Trophoblast cell (in vitro differentiated cells and primary cell): Measurements from ENCODE around the gene CHEK1.
A peak's percentile ranks its signal among the peaks of the same experiment; 100 is the strongest.

Experiments
- DNase-seq, 2 donors: peaks; one replicate each; pipeline ENCODE4 v3.0.0-alpha.2; 2016
- H2AFZ ChIP-seq: 2 replicates; pipeline ENCODE4 v1.6.1; 2013; ENCODE audit warnings: low read length, moderate library complexity, mild to moderate bottlenecking; ENCODE audit not compliant: insufficient read depth, poor library complexity
- H2AK5ac ChIP-seq: 2 replicates; pipeline ENCODE4 v1.6.1; 2013; ENCODE audit warnings: mild to moderate bottlenecking, low read length
- H2BK120ac ChIP-seq: 2 replicates; pipeline ENCODE4 v1.6.1; 2013; ENCODE audit warnings: low read length, mild to moderate bottlenecking, moderate library complexity; ENCODE audit not compliant: insufficient read depth, poor library complexity
- H2BK12ac ChIP-seq: 2 replicates; pipeline ENCODE4 v1.6.1; 2013; ENCODE audit warnings: mild to moderate bottlenecking, low read length, moderate library complexity
- H2BK5ac ChIP-seq: 2 replicates; pipeline ENCODE4 v1.6.1; 2013; ENCODE audit warnings: low read length, low read depth, moderate library complexity, mild to moderate bottlenecking; ENCODE audit not compliant: poor library complexity
- H3K14ac ChIP-seq: 2 replicates; pipeline ENCODE4 v1.6.1; 2013; ENCODE audit warnings: mild to moderate bottlenecking, low read length
- H3K18ac ChIP-seq: 2 replicates; pipeline ENCODE4 v1.6.1; 2013; ENCODE audit warnings: mild to moderate bottlenecking, low read length
- H3K23ac ChIP-seq: 2 replicates; pipeline ENCODE4 v1.6.1; 2013; ENCODE audit warnings: low read length
- H3K27ac ChIP-seq: 2 replicates; pipeline ENCODE4 v1.5.1; 2013; ENCODE audit warnings: low read depth, mild to moderate bottlenecking, inconsistent platforms, low read length, moderate library complexity
- H3K27me3 ChIP-seq: 2 replicates; pipeline ENCODE4 v1.6.1; 2013; ENCODE audit warnings: inconsistent platforms, mild to moderate bottlenecking, low read length, moderate library complexity; ENCODE audit not compliant: insufficient read depth
- H3K36me3 ChIP-seq, 2 experiments: 1 replicate in 1 of 2; 2 replicates in 1 of 2; pipeline ENCODE4 v1.6.1; 2013; ENCODE audit warnings: low read length in 2 of 2, mild to moderate bottlenecking in 2 of 2, moderate library complexity in 1 of 2; ENCODE audit not compliant: insufficient read depth in 2 of 2, control insufficient read depth in 1 of 2
- H3K4ac ChIP-seq: 2 replicates; pipeline ENCODE4 v1.6.1; 2013; ENCODE audit warnings: low read depth, mild to moderate bottlenecking, low read length, moderate library complexity
- H3K4me1 ChIP-seq, 2 experiments: 1 replicate in 1 of 2; 2 replicates in 1 of 2; pipeline ENCODE4 v1.6.1; 2013; ENCODE audit warnings: low read length in 2 of 2, mild to moderate bottlenecking in 2 of 2, moderate library complexity in 1 of 2; ENCODE audit not compliant: insufficient read depth in 2 of 2, control insufficient read depth in 1 of 2
- H3K4me2 ChIP-seq: 2 replicates; pipeline ENCODE4 v1.6.1; 2013; ENCODE audit warnings: inconsistent platforms, mild to moderate bottlenecking, low read length, moderate library complexity
- H3K4me3 ChIP-seq: 2 replicates; pipeline ENCODE4 v1.5.1; 2013; ENCODE audit warnings: mild to moderate bottlenecking, low read depth, low read length, inconsistent platforms
- H3K79me1 ChIP-seq: one replicate; pipeline ENCODE4 v1.6.1; 2013; ENCODE audit warnings: low read length
- H3K79me2 ChIP-seq: 2 replicates; pipeline ENCODE4 v1.6.1; 2013; ENCODE audit warnings: low read length, mild to moderate bottlenecking; ENCODE audit not compliant: control insufficient read depth, insufficient read depth, poor library complexity
- H3K9ac ChIP-seq: 2 replicates; pipeline ENCODE4 v1.6.1; 2013; ENCODE audit warnings: mild to moderate bottlenecking, low read length
- H3K9me3 ChIP-seq: 2 replicates; pipeline ENCODE4 v1.6.1; 2013; ENCODE audit warnings: low read depth, mild to moderate bottlenecking, control low read depth, inconsistent platforms, low read length; ENCODE audit not compliant: insufficient read depth
- H4K12ac ChIP-seq: 2 replicates; pipeline ENCODE4 v1.6.1; 2013; ENCODE audit warnings: low read depth, mild to moderate bottlenecking, low read length, moderate library complexity
- H4K8ac ChIP-seq: 2 replicates; pipeline ENCODE4 v1.6.1; 2013; ENCODE audit warnings: low read depth, mild to moderate bottlenecking, low read length, moderate library complexity
- H4K91ac ChIP-seq: one replicate; pipeline ENCODE4 v1.6.1; 2013; ENCODE audit warnings: low read depth, mild to moderate bottlenecking, low read length, moderate library complexity
- WGBS: extraction: QIAGEN DNeasy Blood & Tissue Kit; methylation state at CpG from one replicate; pipeline ENCODE4 v1.1.7; 2013; ENCODE audit warnings: missing lambda C conversion rate; ENCODE audit not compliant: insufficient read length, insufficient coverage; ENCODE audit errors: extremely low coverage; 5-methylcytosine and 5-hydroxymethylcytosine counted together

The CHEK1 gene

DNA sequence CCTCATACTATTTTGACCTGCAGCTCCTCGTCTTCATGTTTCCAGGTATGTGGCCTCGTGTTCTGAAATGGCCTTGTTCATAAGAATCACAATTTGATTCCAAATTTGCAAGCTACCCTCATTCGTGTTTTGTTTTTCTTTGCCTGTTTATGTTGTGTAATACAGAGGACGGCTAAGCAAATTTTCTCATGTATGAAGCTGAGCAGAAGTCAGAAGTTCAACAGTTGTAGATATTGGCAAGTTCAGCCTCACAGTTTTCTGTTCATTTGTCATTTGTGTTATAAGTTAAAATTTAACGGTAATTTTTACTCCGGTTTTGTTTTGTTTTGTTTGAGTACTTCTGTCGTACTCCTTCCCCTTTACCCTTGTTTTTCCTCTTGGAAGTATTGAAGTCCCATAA, 15.4 kb upstream of the CHEK1 start:
- Histone ChIP-seq H3K4me1 (no peaks in the 10 kb centered on the region), H4K8ac (no peak overlapping the region), H3K9me3 (no peaks in the 10 kb centered on the region), H4K91ac (no peak overlapping the region), H3K27ac (no peak overlapping the region), H3K23ac (no peak overlapping the region), H3K4me3 (no peak overlapping the region), H3K79me2 (no peaks in the 10 kb centered on the region), H2BK12ac (no peak overlapping the region), H2BK5ac (no peak overlapping the region), H2BK120ac (no peak overlapping the region), H4K12ac (no peak overlapping the region), H3K36me3 (peaks cover 28 to 59% of the 10 kb centered on the region in 2 experiments), H3K9ac (no peak overlapping the region), H3K4me2 (no peak overlapping the region), H3K14ac (no peak overlapping the region), H2AK5ac (no peak overlapping the region), H3K4ac (no peak overlapping the region), H3K27me3 (no peaks in the 10 kb centered on the region), H2AFZ (no peak overlapping the region), H3K18ac (no peak overlapping the region), H3K79me1 (no peaks in the 10 kb centered on the region)
- no peak for DNase-seq
- no CpG with 5 or more reads among the region's 7 CpGs for WGBS

DNA sequence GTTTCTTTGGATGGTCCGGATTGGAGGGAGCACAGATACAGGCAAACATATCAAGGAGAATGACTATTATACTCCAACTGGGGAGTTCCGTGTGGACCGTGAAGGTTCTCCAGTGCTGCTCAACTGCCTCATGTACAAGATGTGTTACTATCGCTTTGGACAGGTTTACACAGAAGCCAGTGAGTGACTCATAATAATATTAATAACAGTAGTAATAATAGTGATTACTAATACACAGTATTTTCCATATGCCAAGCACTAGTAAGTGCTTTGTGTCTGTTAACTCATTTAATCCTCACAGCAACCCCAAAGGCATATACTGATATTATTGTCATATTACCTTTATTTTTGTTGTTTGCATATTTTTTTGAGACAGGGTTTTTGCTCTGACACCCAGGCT, 6.6 kb upstream of the CHEK1 start:
- Histone ChIP-seq H3K36me3 (peaks cover 25 to 48% of the 10 kb centered on the region in 2 experiments), H4K12ac (no peak overlapping the region), H2AK5ac (no peak overlapping the region), H3K4me3 (no peak overlapping the region), H2BK12ac (no peak overlapping the region), H3K27ac (no peak overlapping the region), H3K9me3 (no peaks in the 10 kb centered on the region), H3K79me2 (no peaks in the 10 kb centered on the region), H2BK120ac (no peak overlapping the region), H2AFZ (no peak overlapping the region), H3K4me2 (no peak overlapping the region), H3K4me1 (no peaks in the 10 kb centered on the region), H4K91ac (no peak overlapping the region), H3K9ac (no peak overlapping the region), H3K14ac (no peak overlapping the region), H3K18ac (no peak overlapping the region), H2BK5ac (no peak overlapping the region), H3K27me3 (no peaks in the 10 kb centered on the region), H3K79me1 (no peaks in the 10 kb centered on the region), H3K23ac (no peak overlapping the region), H4K8ac (no peak overlapping the region), H3K4ac (no peak overlapping the region)
- no CpG with 5 or more reads among the region's 4 CpGs for WGBS
- no peak for DNase-seq

DNA sequence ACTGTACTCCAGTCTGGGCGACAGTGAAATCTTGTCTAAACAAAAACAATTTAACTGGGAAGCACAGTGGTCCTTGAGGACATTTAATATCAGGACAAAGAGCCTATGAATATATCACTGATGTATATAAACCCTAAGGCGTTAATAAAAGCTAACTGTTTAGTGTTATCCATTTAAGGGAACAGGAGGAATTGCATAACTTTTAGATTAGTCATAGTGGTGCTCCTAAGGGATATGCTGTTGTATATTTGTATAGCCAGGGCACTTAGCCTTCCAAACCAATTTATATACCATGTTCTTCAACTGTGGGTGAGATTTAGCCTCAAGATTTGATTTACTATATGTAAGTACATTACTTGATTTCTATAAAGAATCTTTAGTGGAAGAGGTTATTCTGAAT, 3.0 kb upstream of the CHEK1 start:
- Histone ChIP-seq H3K27ac (no peak overlapping the region), H4K12ac (no peak overlapping the region), H4K8ac (no peak overlapping the region), H3K4me2 (no peak overlapping the region), H3K4me3 (no peak overlapping the region), H3K18ac (no peak overlapping the region), H3K36me3 (peaks cover 14 to 29% of the 10 kb centered on the region in 2 experiments), H2BK12ac (no peak overlapping the region), H3K23ac (no peak overlapping the region), H2AFZ (no peak overlapping the region), H2BK5ac (no peak overlapping the region), H3K79me2 (peaks cover 4% of the 10 kb centered on the region), H3K4ac (no peak overlapping the region), H3K4me1 (peaks cover 0 to 3% of the 10 kb centered on the region in 2 experiments), H3K9ac (no peak overlapping the region), H4K91ac (no peak overlapping the region), H3K14ac (no peak overlapping the region), H3K27me3 (no peaks in the 10 kb centered on the region), H2BK120ac (no peak overlapping the region), H3K9me3 (no peaks in the 10 kb centered on the region), H2AK5ac (no peak overlapping the region), H3K79me1 (peaks cover 9% of the 10 kb centered on the region)
- no CpG with 5 or more reads among the region's 2 CpGs for WGBS
- peak in 1 of 2 donors; percentile 36 for DNase-seq

DNA sequence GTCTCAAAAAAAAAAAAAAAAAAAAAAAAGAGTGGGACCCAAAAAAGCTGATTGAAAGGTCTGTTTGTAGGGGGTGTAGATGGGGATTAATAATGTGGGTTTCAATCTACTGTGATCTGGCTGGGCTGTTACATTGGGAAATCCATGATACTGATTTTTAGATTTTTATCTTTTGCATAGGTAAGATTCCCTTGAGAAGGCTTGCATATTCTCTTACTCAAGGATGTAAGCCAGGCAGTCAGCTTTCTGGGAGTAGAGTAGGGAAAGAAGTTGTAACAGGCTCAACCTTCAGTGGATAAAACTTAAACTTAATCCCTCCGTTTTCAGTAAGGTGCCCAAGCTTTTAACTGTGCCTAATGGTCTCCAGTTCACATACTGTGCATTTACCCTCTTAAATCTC, 1.9 kb upstream of the CHEK1 start:
- Histone ChIP-seq H3K36me3 (peaks cover 14 to 29% of the 10 kb centered on the region in 2 experiments), H3K27me3 (no peaks in the 10 kb centered on the region), H2BK5ac (no peak overlapping the region), H3K4me1 (peaks cover 0 to 3% of the 10 kb centered on the region in 2 experiments), H2BK120ac (no peak overlapping the region), H4K8ac (no peak overlapping the region), H2AK5ac (no peak overlapping the region), H2AFZ (no peak overlapping the region), H3K4me3 (no peak overlapping the region), H3K14ac (no peak overlapping the region), H2BK12ac (no peak overlapping the region), H3K4me2 (no peak overlapping the region), H4K12ac (no peak overlapping the region), H3K9me3 (no peaks in the 10 kb centered on the region), H3K4ac (no peak overlapping the region), H3K18ac (no peak overlapping the region), H3K9ac (no peak overlapping the region), H4K91ac (no peak overlapping the region), H3K23ac (no peak overlapping the region), H3K79me1 (peaks cover 9% of the 10 kb centered on the region), H3K79me2 (peaks cover 4% of the 10 kb centered on the region), H3K27ac (no peak overlapping the region)
- peak in 1 of 2 donors; percentile 54 for DNase-seq
- no CpG with 5 or more reads among the region's 1 CpG for WGBS
